ENCODE data around the gene RBM14. TPM values are rescaled to one million over a fixed set of nuclear protein-coding genes. Genes with fewer than 3 reads are reported as not detected.

The RBM14 gene
- polyA plus RNA-seq, 1 donor (not counting 4 experiments of a cell fraction or from before 2014, with no cell fraction given), result 16.6 TPM

DNA sequence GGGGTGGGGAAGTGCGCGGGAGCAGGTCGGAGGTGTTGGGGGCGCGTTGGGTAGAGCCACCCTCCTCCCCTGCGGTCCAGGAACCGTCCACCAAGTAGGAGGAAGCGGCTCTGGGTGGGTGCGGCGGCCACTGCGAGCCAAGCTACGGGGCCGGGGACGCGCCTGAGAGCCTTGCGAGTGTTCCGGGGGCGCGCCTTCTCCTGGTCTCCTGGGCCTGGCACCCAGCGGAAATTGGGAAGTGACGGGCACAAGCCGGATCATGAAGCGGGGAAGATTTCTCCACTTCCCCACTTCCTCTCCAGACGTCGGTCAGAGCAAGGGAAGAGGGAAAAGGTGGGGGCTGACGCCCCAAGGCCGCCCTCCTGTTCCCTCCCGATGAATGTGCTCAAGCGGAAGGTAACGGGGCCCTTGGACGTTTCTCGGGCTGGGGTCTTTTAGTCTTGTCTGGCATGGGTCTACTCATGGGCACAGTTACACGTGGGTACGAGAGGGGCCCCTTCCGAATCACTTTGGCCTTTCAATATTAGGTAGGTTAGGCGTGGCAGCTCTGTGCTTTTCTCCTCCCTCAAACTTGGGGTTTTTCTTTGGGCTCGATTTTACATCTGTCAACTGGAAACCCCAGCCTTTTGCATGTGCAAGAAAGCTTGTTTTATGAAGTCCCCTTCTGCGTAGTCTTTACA, 865 bp downstream of the RBM14 start:
- H3K4me3 ChIP-seq (ENCODE audit: control insufficient read depth in 2 of 3, extremely low read depth in 1 of 3, insufficient read depth in 2 of 3, low read depth in 1 of 3, low read length in 3 of 3), result peak overlapping the region; percentile 85 to 100 (median 96)
- H3K36me3 ChIP-seq (ENCODE audit: control insufficient read depth in 2 of 2, extremely low read depth in 1 of 2, insufficient read depth in 2 of 2, low read length in 2 of 2), result peaks cover 1 to 19% of the 10 kb centered on the region in 2 experiments
- no peaks in the 10 kb centered on the region for H3K9me3 ChIP-seq (ENCODE audit: control insufficient read depth, low read depth, low read length)
- H3K27ac ChIP-seq (ENCODE audit: control insufficient read depth, insufficient read depth, low read length), result peak overlapping the region; percentile 97
- FAIRE-seq (no peak), DNase-seq (ENCODE audit: low read depth, low spot score) (no peak)
- H3K4me2 ChIP-seq (ENCODE audit: control insufficient read depth, extremely low read depth, insufficient read depth, low read depth, low read length), result peak overlapping the region; percentile 100
- no peak for TF ChIP-seq CTCF (optimal IDR thresholded peaks at IDR 0.05 in 1 of 3, IDR thresholded peaks at IDR 0.05 in 1 of 3, conservative IDR thresholded peaks at IDR 0.05 in 1 of 3; ENCODE audit: extremely low read depth in 1 of 3, insufficient read depth in 2 of 3, low read length in 3 of 3)
- no peak for TF ChIP-seq EZH2 (IDR thresholded peaks at IDR 0.05; ENCODE audit: low read length)
- peaks cover 21% of the 10 kb centered on the region for H3K4me1 ChIP-seq (ENCODE audit: control insufficient read depth, extremely low read depth, insufficient read depth, low read length)
- H3K27me3 ChIP-seq (ENCODE audit: control insufficient read depth, extremely low read depth, insufficient read depth, low read length), result no peaks in the 10 kb centered on the region
- H4K20me1 ChIP-seq (ENCODE audit: control insufficient read depth, extremely low read depth, insufficient read depth, low read length), result peaks cover 42% of the 10 kb centered on the region
- no peak overlapping the region for H2AFZ ChIP-seq (ENCODE audit: control insufficient read depth, low read length)
- peaks cover 57% of the 10 kb centered on the region for H3K79me2 ChIP-seq (ENCODE audit: control insufficient read depth, insufficient read depth, low read length)
- peak overlapping the region; percentile 98 for H3K9ac ChIP-seq (ENCODE audit: control insufficient read depth, extremely low read depth, insufficient read depth, low read length)
- H3K9me1 ChIP-seq (ENCODE audit: control insufficient read depth, extremely low read depth, insufficient read depth, low read length), result peaks cover under 1% of the 10 kb centered on the region
- dilution Hi-C loops (cut with MboI; ENCODE audit: extremely low pct_ligation_motif_present, low sequenced_read_pairs), result no loop called here

DNA sequence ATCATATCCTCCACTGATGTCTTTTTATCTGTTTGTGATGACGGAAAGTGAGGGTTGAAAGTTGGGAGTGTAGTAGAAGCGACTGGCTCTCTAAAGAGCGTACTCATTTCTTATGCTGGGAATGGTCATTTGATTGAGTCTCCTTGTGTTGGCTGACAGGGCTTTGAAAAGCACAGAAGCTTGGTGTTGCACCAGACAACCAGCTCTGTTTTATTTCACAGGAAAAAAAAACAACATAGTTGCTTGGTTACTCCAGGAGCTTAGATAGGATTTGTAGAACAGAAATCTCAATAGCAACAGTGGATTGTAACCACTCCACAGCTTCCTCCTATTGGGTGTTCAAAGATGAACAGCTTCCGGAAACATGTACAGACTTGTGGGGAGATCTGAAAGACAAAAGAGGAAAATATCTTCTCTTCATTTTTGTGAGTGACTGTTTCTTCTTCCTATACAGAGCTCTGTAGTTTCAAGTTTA, 2.7 kb downstream of the RBM14 start:
- peaks cover 75% of the 10 kb centered on the region for H3K79me2 ChIP-seq (ENCODE audit: control insufficient read depth, insufficient read depth, low read length)
- H3K27ac ChIP-seq (ENCODE audit: control insufficient read depth, insufficient read depth, low read length), result peak overlapping the region; percentile 97
- no peak overlapping the region for H2AFZ ChIP-seq (ENCODE audit: control insufficient read depth, low read length)
- H3K9me3 ChIP-seq (ENCODE audit: control insufficient read depth, low read depth, low read length), result no peaks in the 10 kb centered on the region
- TF ChIP-seq EZH2 (IDR thresholded peaks at IDR 0.05; ENCODE audit: low read length) (no peak), CTCF (optimal IDR thresholded peaks at IDR 0.05 in 1 of 3, IDR thresholded peaks at IDR 0.05 in 1 of 3, conservative IDR thresholded peaks at IDR 0.05 in 1 of 3; ENCODE audit: extremely low read depth in 1 of 3, insufficient read depth in 2 of 3, low read length in 3 of 3) (no peak)
- peak overlapping the region; percentile 98 for H3K9ac ChIP-seq (ENCODE audit: control insufficient read depth, extremely low read depth, insufficient read depth, low read length)
- H3K27me3 ChIP-seq (ENCODE audit: control insufficient read depth, extremely low read depth, insufficient read depth, low read length), result no peaks in the 10 kb centered on the region
- H4K20me1 ChIP-seq (ENCODE audit: control insufficient read depth, extremely low read depth, insufficient read depth, low read length), result peaks cover 61% of the 10 kb centered on the region
- peaks cover 21% of the 10 kb centered on the region for H3K4me1 ChIP-seq (ENCODE audit: control insufficient read depth, extremely low read depth, insufficient read depth, low read length)
- H3K36me3 ChIP-seq (ENCODE audit: control insufficient read depth in 2 of 2, extremely low read depth in 1 of 2, insufficient read depth in 2 of 2, low read length in 2 of 2), result peaks cover 13 to 33% of the 10 kb centered on the region in 2 experiments
- H3K9me1 ChIP-seq (ENCODE audit: control insufficient read depth, extremely low read depth, insufficient read depth, low read length), result peaks cover 2% of the 10 kb centered on the region
- peak overlapping the region; percentile 85 to 100 (median 96) for H3K4me3 ChIP-seq (ENCODE audit: control insufficient read depth in 2 of 3, extremely low read depth in 1 of 3, insufficient read depth in 2 of 3, low read depth in 1 of 3, low read length in 3 of 3)
- H3K4me2 ChIP-seq (ENCODE audit: control insufficient read depth, extremely low read depth, insufficient read depth, low read depth, low read length), result peak overlapping the region; percentile 100
- dilution Hi-C loops (cut with MboI; ENCODE audit: extremely low pct_ligation_motif_present, low sequenced_read_pairs), result no loop called here
- no peak for FAIRE-seq
- peak; percentile 40 for DNase-seq (ENCODE audit: low read depth, low spot score)

Data from keratinocyte (primary cell).